Neural crest cell (in vitro differentiated cells): ENCODE measurements around the gene ELF3. TPM values are rescaled to one million over a fixed set of nuclear protein-coding genes. Genes with fewer than 3 reads are reported as not detected.
"Not testable (repeated sequence)": the region's sequence is repeated elsewhere in the genome, so short reads cannot be mapped to it uniquely, and the experiment has no call there.

ENCODE experiments used
- DNase-seq: peaks from one replicate; pipeline ENCODE4 v3.0.0; 2021; ENCODE audit warnings: low read depth, mixed read lengths, low spot score
- H3K27ac Mint-ChIP-seq: one replicate; pipeline ENCODE4 v1.8.0; 2021; ENCODE audit warnings: mild to moderate bottlenecking, mixed read lengths; ENCODE audit not compliant: unreplicated experiment
- H3K27me3 Mint-ChIP-seq: 2 replicates; pipeline ENCODE4 v1.8.0; 2021; ENCODE audit warnings: low read depth, mild to moderate bottlenecking, mixed read lengths
- H3K36me3 Mint-ChIP-seq: 2 replicates; pipeline ENCODE4 v1.8.0; 2021; ENCODE audit warnings: low read depth, mild to moderate bottlenecking, mixed read lengths
- H3K4me1 Mint-ChIP-seq: 2 replicates; pipeline ENCODE4 v1.8.0; 2021; ENCODE audit warnings: mixed read lengths
- H3K4me3 Mint-ChIP-seq: one replicate; pipeline ENCODE4 v1.8.0; 2021; ENCODE audit warnings: mild to moderate bottlenecking, mixed read lengths
- H3K9me3 Mint-ChIP-seq: 2 replicates; pipeline ENCODE4 v1.8.0; 2021; ENCODE audit warnings: mixed read lengths
- total RNA-seq: library from RNA; stranded (reverse); gene quantifications from 2 replicates; pipeline ENCODE4 v1.2.1, GENCODE V29; 2021
- TF ChIP-seq, protein P1 (sequence below): fragments of 200-600 bp; sonication (generic); conservative IDR thresholded peaks from 2 replicates; pipeline ENCODE4 v1.5.0; 2021; ENCODE audit warnings: antibody characterized with exemption, mild to moderate bottlenecking

Gene ELF3
- total RNA-seq, 1 donor from 2014 or later: 0.19 TPM

DNA sequence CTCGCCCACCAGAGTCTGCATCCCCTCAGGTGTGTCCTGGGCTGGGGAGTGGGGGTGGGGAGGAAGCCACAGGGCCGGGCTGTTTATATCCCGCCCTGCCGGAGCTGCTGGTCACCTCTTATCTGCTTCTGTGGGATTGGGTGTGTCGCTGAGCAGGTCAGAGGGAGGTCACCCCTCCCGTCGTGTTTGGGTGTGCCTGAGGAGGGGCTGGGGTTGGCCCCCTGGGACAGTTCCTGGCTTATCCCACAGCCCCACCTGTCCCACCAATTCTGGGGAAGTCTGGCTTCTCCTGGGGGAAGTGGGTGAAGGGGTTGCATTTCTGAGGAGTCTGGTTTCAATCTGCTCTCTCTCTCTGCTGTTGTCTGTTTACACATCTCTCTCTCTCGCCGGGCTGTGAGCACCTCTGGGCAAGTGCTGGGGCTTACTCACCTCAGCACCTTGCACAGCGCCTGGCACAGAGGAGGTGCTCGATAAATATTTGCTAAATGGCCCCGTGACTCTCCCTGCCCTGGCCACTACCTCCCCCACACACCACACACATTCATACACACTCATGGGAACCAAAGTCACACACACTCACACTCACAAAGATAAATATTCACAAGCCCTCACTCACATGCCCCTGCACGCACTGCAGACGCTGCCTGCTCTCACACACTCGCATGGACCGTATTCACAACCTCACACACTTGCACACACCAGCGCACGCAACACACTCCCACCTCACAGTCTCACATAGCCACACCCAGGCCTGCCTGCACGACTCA lies 8.3 kb downstream of the ELF3 start:
- no peaks in the 10 kb centered on the region for H3K36me3 Mint-ChIP-seq
- no peak overlapping the region for H3K4me3 Mint-ChIP-seq

DNA sequence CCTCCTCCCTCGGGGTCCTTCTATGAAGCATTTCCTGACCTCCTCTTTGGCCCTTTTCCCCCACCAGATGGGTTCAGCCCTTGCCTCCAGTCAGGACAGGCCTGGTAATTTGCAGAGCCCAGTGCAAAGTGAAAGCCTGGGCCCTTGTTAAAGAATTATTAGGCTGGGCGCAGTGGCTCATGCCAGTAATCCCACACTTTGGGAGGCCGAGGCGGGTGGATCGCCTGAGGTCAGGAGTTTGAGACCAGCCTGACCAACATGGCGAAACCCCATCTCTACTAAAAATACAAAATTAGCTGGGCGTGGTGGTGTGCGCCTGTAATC lies 8.8 kb downstream of the ELF3 start:
- not testable (repeated sequence) for H3K36me3 Mint-ChIP-seq, DNase-seq, H3K4me3 Mint-ChIP-seq, H3K27ac Mint-ChIP-seq, H3K9me3 Mint-ChIP-seq, H3K4me1 Mint-ChIP-seq, H3K27me3 Mint-ChIP-seq

More for the DNA sequence above, 8.3 kb downstream of the ELF3 start:
- H3K27me3 Mint-ChIP-seq: peaks cover 4% of the 10 kb centered on the region
- DNase-seq: no peak
- peak overlapping the region; percentile 82 for H3K27ac Mint-ChIP-seq
- TF ChIP-seq, protein P1, sequence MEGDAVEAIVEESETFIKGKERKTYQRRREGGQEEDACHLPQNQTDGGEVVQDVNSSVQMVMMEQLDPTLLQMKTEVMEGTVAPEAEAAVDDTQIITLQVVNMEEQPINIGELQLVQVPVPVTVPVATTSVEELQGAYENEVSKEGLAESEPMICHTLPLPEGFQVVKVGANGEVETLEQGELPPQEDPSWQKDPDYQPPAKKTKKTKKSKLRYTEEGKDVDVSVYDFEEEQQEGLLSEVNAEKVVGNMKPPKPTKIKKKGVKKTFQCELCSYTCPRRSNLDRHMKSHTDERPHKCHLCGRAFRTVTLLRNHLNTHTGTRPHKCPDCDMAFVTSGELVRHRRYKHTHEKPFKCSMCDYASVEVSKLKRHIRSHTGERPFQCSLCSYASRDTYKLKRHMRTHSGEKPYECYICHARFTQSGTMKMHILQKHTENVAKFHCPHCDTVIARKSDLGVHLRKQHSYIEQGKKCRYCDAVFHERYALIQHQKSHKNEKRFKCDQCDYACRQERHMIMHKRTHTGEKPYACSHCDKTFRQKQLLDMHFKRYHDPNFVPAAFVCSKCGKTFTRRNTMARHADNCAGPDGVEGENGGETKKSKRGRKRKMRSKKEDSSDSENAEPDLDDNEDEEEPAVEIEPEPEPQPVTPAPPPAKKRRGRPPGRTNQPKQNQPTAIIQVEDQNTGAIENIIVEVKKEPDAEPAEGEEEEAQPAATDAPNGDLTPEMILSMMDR: no peak
- H3K4me1 Mint-ChIP-seq: peaks cover 6% of the 10 kb centered on the region
- H3K9me3 Mint-ChIP-seq: no peaks in the 10 kb centered on the region

DNA sequence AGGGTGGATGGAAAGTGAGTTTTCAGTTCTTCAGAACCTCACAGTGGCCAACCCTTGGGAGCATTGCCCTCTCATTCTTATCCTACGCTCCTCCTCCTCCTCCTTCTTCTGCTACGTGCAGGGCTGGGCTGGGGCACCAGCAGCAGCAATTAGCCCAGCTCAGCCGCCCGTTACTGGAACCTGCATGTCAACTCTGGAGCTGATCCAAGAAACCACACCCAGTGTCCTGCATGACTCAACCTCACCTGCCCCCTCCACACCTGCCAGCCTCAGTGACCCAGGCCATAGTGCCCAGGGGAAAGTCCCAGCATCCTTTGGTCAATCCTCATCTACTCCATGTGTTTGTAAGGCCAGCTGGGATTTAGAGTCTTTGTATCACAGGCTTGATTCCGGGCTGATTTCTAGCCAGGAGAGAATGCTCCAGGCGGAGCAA lies 12.6 kb downstream of the ELF3 start:
- Mint-ChIP-seq H3K27ac (no peak overlapping the region), H3K4me3 (no peak overlapping the region)
- DNase-seq: no peak

DNA sequence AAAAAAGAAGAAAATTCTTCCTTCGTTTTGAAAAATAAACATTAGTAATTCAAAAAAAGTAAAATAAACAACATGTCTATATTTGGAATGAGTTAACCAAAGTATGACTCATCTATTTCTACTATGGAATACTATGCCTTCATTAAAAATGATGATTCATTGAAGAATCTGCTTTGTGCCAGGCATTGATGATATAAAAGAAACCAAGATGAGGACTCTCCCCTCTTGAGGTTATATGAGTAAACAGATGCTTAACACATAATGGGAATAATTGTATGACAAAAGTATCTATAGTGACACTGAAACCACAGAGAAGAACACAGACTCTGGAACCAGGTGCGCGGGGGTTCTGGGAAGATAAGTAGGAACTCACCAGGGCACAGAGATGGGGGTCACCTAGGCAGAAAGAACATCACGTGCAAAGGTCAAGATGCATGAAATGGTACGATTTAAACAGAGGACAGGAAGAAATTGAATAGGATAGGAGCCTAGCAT lies 18.8 kb downstream of the ELF3 start:
- H3K36me3 Mint-ChIP-seq: no peaks in the 10 kb centered on the region
- H3K27me3 Mint-ChIP-seq: no peaks in the 10 kb centered on the region
- TF ChIP-seq, protein P1: no peak
- peaks cover 7% of the 10 kb centered on the region for H3K4me1 Mint-ChIP-seq
- no peak for DNase-seq
- H3K4me3 Mint-ChIP-seq: no peak overlapping the region
- H3K27ac Mint-ChIP-seq: no peak overlapping the region
- no peaks in the 10 kb centered on the region for H3K9me3 Mint-ChIP-seq

More for the DNA sequence above, 12.6 kb downstream of the ELF3 start:
- H3K9me3 Mint-ChIP-seq: no peaks in the 10 kb centered on the region
- H3K36me3 Mint-ChIP-seq: no peaks in the 10 kb centered on the region
- peaks cover 6% of the 10 kb centered on the region for H3K4me1 Mint-ChIP-seq
- H3K27me3 Mint-ChIP-seq: peaks cover 4% of the 10 kb centered on the region
- TF ChIP-seq, protein P1: no peak

DNA sequence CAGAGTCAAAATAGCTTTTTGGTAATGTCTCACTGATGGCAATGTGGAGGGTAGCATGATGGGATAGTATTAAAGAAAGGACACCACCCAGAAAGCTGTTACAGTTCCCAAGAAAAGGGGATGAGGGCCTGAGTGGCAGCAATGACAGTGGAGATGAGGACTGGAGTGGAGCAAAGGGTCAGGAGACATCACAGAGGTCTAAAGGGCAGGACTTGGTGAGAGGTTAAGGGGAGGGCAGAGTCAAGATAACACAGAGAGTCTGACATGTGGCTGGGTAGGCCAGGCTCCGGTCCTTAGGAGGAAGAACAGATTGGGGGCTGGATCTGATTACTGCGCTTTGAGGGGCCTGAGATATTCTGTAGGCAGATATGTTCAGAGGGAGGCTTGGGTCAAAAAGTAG lies 19.3 kb downstream of the ELF3 start:
- DNase-seq: no peak
- Mint-ChIP-seq H3K27ac (no peak overlapping the region), H3K27me3 (no peaks in the 10 kb centered on the region), H3K9me3 (no peaks in the 10 kb centered on the region), H3K4me3 (no peak overlapping the region), H3K4me1 (peaks cover 7% of the 10 kb centered on the region), H3K36me3 (no peaks in the 10 kb centered on the region)
- TF ChIP-seq, protein P1: no peak

DNA sequence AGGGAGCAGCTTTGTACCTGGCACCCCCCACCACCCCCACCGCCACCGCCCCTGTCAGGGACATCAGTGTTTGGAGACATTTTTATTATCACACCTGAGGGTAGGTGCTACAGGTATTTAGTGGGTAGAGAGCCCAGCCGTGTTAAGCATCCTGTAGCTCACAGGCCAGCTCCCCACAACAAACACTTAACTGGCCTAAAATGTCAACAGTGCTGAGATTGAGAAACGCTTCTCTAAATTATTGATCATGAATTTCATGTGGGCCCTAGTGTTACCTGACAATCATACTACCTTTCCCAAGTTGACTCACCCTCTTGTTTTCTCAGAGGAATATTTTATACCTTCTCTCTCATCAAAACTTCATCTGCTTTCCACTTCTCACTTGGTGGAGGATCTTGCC lies 21.4 kb downstream of the ELF3 start:
- Mint-ChIP-seq H3K27ac (no peak overlapping the region), H3K27me3 (no peaks in the 10 kb centered on the region), H3K36me3 (no peaks in the 10 kb centered on the region), H3K9me3 (no peaks in the 10 kb centered on the region), H3K4me3 (no peak overlapping the region), H3K4me1 (peaks cover 7% of the 10 kb centered on the region)
- TF ChIP-seq, protein P1: no peak
- DNase-seq: no peak
